ENCODE data around the gene BCAS4.

The BCAS4 gene

GRCh38 chr20:50823319-50823718, 28.5 kb downstream of the BCAS4 start:
- no peak for DNase-seq (ENCODE audit: low spot score)

GRCh38 chr20:50824137-50824536, 29.3 kb downstream of the BCAS4 start:
- DNase-seq (ENCODE audit: low spot score) = no peak

- no peak for DNase-seq (ENCODE audit: low spot score)
Observed at GRCh38 chr20:50826121-50826520, 31.3 kb downstream of the BCAS4 start.

GRCh38 chr20:50828363-50829136, 33.7 kb downstream of the BCAS4 start:
- DNase-seq (ENCODE audit: low spot score) = no peak

GRCh38 chr20:50831622-50832021, 36.8 kb downstream of the BCAS4 start:
- no peak for DNase-seq (ENCODE audit: low spot score)

GRCh38 chr20:50834599-50835005, 39.7 kb downstream of the BCAS4 start:
- DNase-seq (ENCODE audit: low spot score) = no peak

GRCh38 chr20:50837532-50838321, 42.9 kb downstream of the BCAS4 start:
- DNase-seq (ENCODE audit: low spot score) = no peak

GRCh38 chr20:50838322-50838625, 43.4 kb downstream of the BCAS4 start:
- no peak for DNase-seq (ENCODE audit: low spot score)

- no peak for DNase-seq (ENCODE audit: low spot score)
Observed at GRCh38 chr20:50838707-50839385, 44.0 kb downstream of the BCAS4 start.

- DNase-seq (ENCODE audit: low spot score) = no peak
Observed at GRCh38 chr20:50842821-50843220, 48.0 kb downstream of the BCAS4 start.

- no peak for DNase-seq (ENCODE audit: low spot score)
Observed at GRCh38 chr20:50843331-50844276, 48.7 kb downstream of the BCAS4 start.

- DNase-seq (ENCODE audit: low spot score) = no peak
Observed at GRCh38 chr20:50844430-50845100, 49.7 kb downstream of the BCAS4 start.

GRCh38 chr20:50845566-50846215, 50.8 kb downstream of the BCAS4 start:
- no peak for DNase-seq (ENCODE audit: low spot score)

GRCh38 chr20:50848341-50848808, 53.5 kb downstream of the BCAS4 start:
- no peak for DNase-seq (ENCODE audit: low spot score)

GRCh38 chr20:50848846-50849673, 54.2 kb downstream of the BCAS4 start:
- no peak for DNase-seq (ENCODE audit: low spot score)

GRCh38 chr20:50850721-50851286, 55.9 kb downstream of the BCAS4 start:
- DNase-seq (ENCODE audit: low spot score) = no peak

GRCh38 chr20:50852085-50852484, 57.2 kb downstream of the BCAS4 start:
- DNase-seq (ENCODE audit: low spot score) = no peak

GRCh38 chr20:50854506-50855249, 59.8 kb downstream of the BCAS4 start:
- no peak for DNase-seq (ENCODE audit: low spot score)

Data from CD4-positive, alpha-beta T cell treated with Interleukin-6 at 100 ng/mL for 8 hours (primary cell).